Transverse colon (tissue), 4 donors: ENCODE results near the gene BCL11B.

Experiments
- POLR2A ChIP-seq: fragments of 450-650 bp; IDR thresholded peaks from one replicate; pipeline ENCODE4 v1.6.1; 2016; ENCODE audit warnings: antibody characterized with exemption, mild to moderate bottlenecking, moderate library complexity
- POLR2AphosphoS5 ChIP-seq, 3 donors: sonication (generic); formaldehyde crosslinking; IDR thresholded peaks; one replicate each; pipeline ENCODE4 v1.6.1; 2016; ENCODE audit warnings: antibody characterized with exemption in 3 of 3
- TF ChIP-seq, protein P1 (sequence below), 5 experiments: fragments of 200-600 bp in 3 of 5; fragments of 450-650 bp in 2 of 5; sonication (generic) in 3 of 5; IDR thresholded peaks; 1 replicate in 2 of 5; 2 replicates in 3 of 5; pipeline ENCODE4 v1.5.1; 2016 to 2017; ENCODE audit warnings: antibody characterized with exemption in 5 of 5, inconsistent platforms in 3 of 5, mild to moderate bottlenecking in 2 of 5, moderate library complexity in 1 of 5

DNA sequence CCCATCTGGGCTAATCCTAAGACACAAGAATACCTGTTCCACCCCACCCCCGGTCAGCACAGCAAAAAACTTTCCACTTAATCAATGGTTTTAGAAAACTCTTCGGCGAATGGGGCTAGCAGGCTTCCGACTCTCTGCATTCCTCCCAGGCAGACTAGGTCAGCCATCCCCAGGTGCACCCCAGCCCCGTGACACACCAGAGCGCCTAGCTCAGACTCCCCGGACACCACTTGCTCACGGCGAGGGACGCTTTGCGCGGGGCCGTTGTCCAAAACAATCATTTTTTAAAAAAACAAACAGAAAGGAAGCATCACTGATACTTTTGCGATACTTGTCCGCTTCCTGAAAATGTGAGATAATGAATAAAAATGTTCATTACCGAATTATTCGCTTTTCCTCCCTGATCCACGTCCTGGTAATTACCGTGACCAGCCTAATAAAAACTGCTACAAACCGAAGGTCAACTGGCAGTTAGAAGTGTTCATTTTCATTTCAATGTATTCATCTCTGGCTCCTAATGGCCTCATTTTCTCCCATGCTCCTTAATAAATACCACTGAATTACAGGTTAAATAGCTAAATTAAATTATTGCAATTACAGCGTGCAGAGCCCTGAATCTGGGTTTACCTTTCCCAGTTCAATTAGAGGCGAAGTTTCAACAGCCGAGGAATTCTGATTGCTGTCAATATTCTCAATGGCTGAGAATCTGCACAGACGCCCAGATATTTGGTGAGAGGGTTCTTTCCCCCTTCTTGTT, 73.1 kb downstream of the BCL11B start:
- TF ChIP-seq, protein P1, sequence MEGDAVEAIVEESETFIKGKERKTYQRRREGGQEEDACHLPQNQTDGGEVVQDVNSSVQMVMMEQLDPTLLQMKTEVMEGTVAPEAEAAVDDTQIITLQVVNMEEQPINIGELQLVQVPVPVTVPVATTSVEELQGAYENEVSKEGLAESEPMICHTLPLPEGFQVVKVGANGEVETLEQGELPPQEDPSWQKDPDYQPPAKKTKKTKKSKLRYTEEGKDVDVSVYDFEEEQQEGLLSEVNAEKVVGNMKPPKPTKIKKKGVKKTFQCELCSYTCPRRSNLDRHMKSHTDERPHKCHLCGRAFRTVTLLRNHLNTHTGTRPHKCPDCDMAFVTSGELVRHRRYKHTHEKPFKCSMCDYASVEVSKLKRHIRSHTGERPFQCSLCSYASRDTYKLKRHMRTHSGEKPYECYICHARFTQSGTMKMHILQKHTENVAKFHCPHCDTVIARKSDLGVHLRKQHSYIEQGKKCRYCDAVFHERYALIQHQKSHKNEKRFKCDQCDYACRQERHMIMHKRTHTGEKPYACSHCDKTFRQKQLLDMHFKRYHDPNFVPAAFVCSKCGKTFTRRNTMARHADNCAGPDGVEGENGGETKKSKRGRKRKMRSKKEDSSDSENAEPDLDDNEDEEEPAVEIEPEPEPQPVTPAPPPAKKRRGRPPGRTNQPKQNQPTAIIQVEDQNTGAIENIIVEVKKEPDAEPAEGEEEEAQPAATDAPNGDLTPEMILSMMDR (IDR thresholded peaks at IDR 0.05): no peak
- TF ChIP-seq POLR2A: no peak
- no peak for TF ChIP-seq POLR2AphosphoS5 (IDR thresholded peaks at IDR 0.05)
